ENCODE measurements around the gene FAM163B.

GRCh38 chr9:133573791-133574515 is 35.2 kb downstream of the FAM163B start:
- no peak for TF ChIP-seq CTCF (IDR thresholded peaks at IDR 0.05)
- no peak for TF ChIP-seq EZH2 (IDR thresholded peaks at IDR 0.05; ENCODE audit: borderline replicate concordance, insufficient read depth, low read depth, low read length, poor library complexity, severe bottlenecking)
